HG03460 (cell line): ENCODE measurements around the gene LBP.
"Not testable (repeated sequence)": the region's sequence is repeated elsewhere in the genome, so short reads cannot be mapped to it uniquely, and the experiment has no call there.

Experiments used
- ATAC-seq: cut with Tn5 transposase; IDR thresholded peaks from one replicate; pipeline ENCODE4 v1.9.1; 2021; ENCODE audit not compliant: unreplicated experiment

LBP gene

DNA sequence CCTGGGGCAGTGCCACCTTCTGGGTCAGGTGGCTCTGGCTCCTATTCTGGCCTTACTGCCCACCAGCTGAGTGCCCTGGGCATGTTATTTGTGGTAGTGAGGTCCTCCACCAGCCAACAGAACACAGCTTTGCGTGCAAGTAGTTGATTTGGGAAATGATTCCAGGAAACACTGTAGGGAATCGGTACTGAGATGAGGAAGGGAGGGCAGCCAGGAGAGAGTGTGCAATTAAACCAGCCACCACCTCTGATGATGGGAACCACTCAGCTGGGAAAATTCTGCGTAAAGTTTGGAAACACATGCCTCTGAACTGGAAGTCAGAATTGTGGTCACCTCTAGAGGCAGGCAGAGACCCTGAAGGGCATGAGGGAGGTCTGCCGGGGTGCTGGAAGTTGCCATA lies 459 bp downstream of the LBP start:
- ATAC-seq: no peak

DNA sequence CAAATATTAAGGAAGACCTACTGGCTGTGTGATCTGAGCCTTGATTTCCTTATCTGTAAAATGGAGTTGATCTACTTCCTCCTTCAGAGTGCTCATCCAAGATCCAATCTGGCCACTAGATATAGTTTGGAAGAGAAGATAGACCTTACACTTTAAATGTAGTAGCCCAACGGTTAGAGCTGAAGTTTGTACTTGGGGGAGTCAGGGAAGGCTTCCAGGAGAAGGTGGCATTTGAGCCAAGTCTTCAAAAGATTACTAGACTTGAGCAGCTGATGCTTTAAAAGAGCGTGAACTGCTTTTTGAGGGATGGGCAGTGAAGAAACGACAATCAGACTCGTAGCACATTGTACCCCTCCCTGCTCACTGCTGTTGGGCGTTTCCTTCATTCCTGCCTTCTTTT lies 3.6 kb downstream of the LBP start:
- ATAC-seq: no peak

DNA sequence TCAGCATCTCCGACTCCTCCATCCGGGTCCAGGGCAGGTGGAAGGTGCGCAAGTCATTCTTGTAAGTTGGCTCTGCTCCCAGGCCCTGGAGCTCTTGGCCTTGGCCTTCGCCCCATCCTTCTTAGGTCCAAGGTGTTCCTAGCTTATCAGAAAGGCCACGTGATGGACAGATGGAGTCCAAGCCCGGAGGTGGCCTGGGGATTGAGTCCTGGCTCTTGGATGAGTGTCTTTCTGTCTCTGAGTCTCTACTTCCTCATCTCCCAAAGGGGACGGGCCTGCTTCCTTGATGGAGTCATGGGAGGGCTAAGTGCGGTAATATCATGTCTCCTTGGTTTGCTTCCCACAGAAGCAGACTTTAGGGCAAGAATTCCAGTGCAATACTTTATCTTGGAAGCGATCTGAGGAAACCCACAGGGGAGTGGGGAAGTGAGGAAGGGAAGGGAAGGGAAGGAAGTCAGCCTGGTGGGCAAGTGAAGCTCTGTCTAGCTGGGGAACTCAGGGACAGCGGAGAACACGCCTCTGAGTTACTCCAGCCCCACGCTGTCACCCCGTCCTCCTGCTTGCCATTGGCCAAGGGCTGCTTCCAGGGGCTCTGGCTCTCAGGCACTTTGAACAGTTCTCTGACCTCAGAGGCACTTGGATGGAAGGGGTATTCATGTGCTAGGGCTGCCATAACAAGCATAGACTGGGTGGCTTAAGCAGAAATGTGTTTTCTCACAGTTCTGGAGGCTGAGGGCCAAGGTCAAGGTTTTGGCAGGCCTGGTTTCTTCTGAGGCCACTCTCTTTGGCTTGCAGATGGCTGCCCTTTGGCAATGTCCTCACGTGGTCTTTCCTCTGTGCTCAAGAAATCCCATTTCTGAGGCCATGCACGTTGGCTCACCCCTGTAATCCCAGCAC lies 4.8 kb downstream of the LBP start:
- no peak for ATAC-seq

DNA sequence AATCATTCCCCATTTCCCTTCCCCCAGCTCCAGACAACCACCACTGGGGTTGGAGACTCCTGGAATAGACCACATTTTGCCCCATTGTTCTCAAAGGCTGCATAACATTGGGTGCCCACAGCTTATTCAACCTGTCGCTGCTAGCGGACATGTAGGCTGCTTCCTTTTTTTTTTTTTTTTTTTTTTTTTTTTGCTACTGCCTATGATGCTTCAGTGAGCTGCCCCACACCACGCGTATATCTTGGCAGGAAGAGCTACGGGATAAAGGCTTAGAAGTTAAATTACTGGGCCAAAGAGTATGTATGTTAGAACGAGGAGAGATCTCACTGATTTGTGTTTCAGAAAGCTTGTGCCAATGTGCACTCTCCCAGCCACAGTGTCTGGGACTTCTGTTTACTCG lies 7.0 kb downstream of the LBP start:
- no peak for ATAC-seq

DNA sequence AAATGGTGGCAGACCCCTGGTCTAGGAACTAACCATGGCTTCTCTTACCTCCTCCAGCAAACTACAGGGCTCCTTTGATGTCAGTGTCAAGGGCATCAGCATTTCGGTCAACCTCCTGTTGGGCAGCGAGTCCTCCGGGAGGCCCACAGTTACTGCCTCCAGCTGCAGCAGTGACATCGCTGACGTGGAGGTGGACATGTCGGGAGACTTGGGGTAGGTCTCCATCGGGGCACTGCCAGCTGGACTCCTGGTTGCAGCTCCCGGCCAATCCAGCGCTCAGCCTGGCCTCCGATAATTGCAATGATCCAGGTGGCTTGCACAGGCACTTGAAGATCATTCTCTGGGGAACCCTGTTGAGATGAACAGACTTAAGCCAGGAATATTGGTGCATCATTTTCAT lies 7.9 kb downstream of the LBP start:
- no peak for ATAC-seq

DNA sequence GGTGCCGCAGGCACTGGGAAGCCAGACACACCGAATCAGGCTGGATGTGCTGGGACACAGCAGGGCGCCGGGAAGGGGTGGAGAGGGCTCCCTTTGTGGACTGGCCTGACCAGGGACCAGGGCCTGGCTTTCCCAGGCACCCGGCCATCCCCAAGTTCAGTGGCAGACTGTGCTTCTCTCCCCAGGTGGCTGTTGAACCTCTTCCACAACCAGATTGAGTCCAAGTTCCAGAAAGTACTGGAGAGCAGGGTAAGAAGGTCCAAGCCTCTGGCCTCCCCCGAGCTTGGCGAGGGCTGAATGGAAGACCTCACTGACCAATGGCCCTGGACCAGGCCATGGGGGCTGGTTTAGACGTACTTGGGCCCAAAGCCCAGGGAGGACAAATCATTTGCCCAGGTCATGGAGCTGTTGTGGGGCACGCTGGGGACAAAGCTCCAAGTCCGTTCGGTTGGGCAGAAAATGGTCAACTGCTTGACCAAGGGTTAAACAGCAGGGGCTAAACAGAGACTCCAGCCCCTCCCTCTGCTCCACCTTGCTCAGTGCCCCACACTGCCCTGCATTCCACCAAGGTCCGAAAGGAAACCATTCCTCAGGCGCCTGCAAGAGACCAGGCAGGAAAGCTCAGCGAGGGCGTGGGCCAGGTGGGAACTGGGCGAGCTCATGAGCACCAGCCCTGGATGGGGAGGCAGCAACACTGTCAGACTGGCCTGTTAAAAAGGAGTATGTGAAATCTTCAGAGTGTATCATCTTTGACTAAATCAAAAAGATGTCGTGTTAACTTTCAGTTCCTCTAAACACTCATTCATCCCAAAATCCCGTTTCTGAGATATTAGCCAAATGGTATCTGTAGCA lies 9.1 kb downstream of the LBP start:
- no peak for ATAC-seq

DNA sequence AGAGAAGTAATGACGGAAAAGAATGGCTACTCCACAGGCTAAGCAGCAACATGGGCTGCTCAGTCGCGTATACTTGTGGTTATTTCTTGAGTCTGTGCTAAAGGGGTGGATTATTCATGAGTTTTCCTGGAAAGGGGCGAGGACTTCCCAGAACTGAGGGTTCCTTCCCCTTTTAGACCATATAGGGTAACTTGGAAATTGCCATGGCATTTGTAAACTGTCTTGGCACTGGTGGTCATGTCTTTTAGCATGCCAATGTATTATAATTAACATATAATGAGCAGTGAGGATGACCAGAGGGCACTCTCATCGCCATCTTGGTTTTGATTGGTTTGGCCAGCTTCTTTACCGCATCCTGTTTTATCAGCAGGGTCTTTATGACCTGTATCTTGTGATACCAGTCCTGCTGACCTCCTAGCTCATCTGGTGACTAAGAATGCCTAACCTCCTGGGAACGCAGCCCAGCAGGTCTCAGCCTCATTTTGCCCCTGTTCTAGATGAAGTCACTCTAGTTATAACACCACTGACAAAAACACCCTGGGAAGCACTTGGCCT lies 11.4 kb downstream of the LBP start:
- ATAC-seq: no peak

DNA sequence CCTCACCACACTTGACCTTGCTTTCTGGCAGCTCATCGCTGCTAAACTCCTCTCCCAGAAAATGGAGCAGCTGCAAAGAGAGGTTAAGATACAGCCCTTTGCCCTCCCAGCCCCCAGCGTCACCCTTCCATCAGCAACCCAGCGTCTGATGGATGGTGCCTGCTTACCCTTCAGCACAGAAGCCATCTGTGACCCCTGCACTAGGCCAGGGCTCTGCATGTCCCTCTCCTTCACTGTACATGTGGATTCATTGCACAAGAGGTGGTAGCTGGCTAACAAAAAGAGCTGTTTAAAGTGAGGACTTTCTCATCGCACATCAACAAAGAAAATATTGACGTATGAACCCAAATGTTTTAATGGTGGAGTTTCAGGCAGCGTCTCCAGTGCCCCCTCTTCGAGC lies 12.3 kb downstream of the LBP start:
- no peak for ATAC-seq

DNA sequence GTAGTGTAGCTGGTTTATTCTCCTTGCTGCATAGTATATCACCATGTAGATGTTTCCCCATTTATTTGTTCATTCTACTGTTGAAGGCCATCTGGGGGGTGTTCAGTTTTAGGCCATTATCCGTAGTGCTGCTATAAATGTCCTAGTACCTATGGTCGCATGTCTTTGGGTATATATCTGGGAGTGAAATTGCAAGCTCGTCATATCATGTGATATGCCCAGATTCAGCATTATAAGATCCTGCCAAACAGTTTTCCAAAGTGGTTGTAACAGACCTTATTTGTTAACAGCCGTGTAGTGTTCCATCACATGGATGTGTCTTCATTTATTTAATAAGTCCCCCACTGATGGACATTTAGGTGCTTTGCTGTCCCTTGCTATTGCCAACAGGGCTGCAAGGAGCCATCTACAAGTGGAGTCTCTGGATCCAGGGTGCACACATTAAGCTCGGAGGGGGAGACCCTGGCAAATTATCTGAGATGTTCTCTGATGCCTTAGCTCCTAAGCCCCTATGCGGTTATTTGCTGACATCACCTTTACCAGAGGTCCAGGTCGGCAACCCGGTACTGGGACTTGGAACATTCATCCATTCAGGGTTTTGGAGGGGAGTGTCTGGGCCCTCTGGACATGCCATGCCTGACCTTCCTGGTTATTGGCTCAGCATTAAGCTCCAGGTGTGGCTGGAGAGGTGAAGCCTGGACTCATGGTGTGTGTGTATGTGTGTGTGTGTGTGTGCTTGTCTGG lies 16.9 kb downstream of the LBP start:
- no peak for ATAC-seq

DNA sequence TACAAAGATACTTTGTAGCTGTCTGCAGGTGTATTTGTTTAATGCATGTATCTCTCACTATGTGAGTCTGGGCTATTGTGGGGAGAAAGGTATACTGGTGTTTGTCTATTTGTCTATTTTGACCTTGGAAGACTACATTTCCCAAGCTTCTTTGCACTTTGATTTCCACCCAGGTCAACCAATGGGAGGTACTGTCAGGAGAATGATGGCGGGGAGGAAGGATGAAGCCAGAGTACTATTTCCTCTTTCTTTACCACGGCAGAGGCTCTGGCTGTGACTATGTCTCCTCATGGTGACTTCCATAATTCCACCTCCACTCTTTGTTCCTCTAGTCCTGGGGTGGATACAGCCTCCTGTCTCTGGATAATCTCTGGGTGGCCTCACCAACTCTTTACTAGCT lies 23.1 kb downstream of the LBP start:
- ATAC-seq: no peak

DNA sequence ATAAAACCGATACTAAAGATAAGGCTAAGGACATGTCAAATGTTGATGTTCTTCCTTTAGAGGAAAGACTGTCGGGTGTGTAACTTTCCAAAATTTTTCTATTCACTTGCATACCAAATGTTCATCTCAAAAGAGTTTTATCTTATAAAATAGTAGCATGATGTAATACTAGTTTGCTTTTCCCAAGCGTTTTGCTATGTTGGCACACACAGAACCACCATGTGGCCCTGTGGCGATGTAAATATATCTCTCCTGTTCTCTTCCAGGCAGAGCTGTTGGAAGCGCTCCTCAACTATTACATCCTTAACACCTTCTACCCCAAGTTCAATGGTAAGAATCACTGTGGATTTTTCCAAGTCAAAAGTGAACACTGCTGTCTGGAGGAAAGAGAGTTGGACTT lies 26.5 kb downstream of the LBP start:
- ATAC-seq: no peak

DNA sequence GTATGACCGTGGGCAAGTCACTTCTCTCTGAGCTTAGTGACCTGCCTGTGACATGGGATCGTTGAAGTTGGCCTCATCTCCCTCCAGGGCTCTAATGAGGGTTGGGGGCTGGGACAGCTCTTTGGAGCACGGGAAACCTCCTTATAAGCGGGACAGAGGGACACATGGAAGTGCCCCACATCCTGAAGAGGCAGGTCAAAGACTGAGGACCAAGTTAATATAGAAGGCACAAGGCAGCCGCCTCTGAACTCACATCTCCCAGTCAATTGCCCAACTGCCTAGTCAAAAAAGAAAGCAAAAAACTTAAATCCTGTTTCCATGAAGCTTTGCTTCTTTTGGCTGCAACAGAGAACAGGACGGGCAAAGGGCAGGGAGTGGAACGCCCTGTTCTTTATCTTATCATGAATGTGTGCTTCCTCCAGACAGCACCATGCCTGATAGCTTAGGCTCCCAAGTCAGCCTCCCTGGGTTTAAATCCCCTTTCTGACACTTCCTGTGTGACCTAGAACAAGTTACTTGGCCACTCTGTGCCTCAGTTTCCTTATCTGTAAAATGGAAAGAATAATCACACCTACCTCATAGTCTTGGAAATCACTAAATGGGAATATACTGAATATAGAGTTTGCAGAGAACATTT lies 27.1 kb downstream of the LBP start:
- no peak for ATAC-seq

DNA sequence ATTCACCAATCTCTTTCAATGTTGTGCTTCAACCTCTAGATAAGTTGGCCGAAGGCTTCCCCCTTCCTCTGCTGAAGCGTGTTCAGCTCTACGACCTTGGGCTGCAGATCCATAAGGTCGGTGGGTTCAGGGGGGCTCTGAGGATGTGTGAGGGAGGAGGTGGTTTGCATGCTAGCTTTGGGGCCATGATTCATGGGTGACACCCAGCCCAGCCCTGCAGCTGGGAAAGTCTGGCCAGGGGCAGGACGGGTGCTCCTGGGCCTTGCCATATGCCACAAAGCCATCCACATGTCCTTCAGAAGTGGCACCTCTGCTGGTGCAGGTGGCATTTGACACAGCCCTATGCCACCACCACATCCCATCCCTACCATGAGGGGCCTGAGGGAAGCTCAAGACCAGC lies 27.6 kb downstream of the LBP start:
- no peak for ATAC-seq

DNA sequence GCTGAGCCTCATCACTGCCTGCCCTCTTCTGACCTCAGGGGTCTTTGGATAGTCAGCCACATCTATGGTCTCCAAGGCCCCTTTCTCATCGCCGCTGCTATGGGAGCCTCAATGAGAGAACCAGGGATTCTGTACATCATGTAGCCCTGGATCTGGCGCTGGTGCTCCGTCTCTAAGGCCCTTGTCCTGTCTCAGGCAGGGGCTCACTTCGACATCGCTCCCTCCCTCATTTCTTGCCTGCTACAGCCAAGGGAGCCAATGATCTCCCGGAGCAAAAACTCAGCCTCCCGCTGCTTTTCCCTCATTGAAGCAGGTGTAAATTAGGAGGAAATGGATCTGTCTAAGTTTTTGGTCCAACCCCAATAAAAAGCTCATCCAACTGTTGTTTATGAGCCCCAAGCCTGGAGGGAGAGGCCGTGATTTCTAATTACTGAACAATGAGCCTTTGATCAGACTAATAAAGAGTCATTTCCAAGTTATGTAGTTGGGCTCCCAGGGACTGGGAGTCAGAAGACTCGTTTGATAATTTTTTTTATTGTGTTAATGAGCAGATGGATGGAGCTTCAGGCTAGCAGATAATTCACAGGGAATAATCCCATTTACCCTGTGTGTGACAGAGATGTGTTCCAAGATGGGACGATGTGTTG lies 30.9 kb downstream of the LBP start:
- ATAC-seq: no peak

DNA sequence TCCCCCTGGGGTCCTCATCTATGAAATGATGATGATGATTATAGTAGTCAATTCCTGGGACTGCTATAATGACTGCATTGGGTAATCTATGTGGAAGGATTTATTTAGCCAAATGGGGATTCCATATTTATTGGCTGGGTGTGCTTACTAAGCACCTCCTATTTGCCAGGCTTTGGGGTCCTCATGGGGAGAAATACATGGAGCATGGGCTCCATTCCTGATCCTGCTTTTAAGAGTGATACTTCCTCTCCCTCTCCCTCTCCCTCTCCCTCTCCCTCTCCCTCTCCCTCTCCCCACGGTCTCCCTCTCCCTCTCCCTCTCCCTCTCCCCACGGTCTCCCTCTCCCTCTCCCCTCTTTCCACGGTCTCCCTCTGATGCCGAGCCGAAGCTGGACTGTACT lies 31.6 kb downstream of the LBP start:
- ATAC-seq: not testable (repeated sequence)

DNA sequence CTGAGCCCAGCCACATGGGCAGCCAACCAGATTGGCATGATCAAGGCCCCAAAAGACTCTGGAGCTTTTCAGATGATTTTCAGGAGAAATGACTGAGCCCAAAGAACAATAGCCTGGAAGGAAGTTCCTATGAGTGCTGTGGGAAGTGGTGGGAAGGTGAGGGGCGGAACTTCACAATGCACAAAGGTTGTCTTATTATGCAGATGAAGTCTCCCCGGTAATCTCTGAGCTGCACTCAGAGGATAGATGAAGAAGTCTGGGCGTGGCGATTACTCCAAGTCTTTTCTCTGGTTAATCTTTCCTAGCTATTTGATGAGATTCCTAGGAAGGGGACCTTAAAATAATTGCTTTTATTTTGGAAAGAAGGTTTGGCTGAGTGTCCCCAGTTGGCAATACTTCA lies 36.9 kb downstream of the LBP start:
- no peak for ATAC-seq

DNA sequence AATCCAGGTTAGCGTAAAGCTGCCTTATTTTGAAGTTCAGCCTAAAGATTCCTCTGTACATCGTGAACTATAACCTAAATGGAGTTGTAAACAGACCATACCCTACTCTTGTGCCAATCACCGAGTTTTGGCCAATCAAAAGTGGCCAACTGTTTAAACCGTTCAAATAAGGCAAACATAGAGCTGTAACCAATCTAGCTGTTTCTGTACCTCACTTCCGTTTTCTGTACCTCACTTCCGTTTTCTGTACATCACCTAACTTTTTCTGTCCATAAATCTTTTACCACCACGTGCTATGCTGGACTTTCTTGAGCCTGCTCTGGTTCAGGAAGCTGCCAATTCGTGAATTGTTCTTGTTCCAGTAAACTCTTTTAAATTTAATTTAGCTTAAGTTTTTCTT lies 39.7 kb downstream of the LBP start:
- no peak for ATAC-seq

DNA sequence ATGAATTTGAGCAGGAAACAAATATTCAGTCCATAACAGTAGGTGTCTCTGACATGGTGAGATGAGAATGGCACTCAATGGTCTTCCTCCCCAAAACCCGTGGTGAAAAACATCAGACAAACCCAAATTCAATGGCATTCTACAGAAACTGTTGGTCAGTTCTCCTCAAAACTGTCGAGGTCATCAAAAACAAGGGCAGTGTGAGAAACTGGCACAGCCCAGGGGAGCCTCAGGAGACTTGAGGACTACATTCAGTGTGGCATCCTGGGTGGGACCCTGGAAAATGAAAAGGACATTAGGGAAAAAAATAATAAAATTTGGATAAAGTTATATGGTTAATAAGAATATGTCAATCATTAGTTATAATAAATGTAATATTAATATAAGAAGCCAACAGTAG lies 40.6 kb downstream of the LBP start:
- no peak for ATAC-seq

DNA sequence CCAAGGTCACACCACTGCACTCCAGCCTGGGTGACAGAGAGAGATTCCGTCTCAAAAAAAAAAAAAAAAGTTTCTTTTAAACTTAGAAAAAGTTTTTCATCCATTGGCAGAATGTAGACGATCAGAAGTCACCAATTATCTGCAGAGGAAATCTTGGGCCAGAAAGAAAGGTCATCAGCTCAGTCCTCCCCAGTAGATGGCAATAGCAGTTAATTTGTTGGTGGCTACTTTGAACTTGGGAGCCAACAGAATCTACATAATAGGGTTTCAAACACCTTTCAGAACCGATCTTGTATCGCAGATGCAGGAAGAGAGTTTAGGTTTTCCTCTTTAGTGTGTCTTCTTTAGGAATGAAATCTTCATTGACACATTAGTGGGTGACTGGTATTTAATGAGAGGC lies 41.7 kb downstream of the LBP start:
- ATAC-seq: no peak

DNA sequence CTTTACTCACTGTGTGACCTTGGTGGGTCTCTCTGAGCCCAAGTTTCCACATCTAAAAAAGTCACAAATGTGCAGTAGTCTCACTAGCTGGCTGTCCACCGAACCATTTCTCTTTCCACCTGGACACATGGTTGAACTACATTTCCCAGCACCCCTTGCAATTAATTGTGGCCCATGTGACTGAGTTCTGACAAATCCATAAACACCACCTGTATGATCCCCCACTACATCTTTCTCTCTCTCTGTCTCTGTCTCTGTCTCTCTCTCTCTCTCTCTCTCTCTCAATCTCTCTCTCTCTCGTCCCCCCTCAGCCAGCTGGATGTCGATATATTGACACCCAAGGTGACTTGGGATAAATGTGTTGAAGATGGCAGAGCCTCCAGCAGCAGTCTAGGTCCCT lies 46.1 kb downstream of the LBP start:
- ATAC-seq: no peak
